Measurements from ENCODE around the gene GRM4.

The GRM4 gene

GRCh38 chr6:34082348-34082747 lies 63.5 kb downstream of the GRM4 start:
- no peaks in the 10 kb centered on the region for H3K27me3 ChIP-seq (ENCODE audit: insufficient read depth, low read length, poor library complexity, severe bottlenecking)
- no peaks in the 10 kb centered on the region for H3K36me3 ChIP-seq (ENCODE audit: insufficient read depth, low read length)
- H2AFZ ChIP-seq (ENCODE audit: low read length): no peak overlapping the region
- no peaks in the 10 kb centered on the region for H4K20me1 ChIP-seq (ENCODE audit: insufficient read depth, low read length, poor library complexity, severe bottlenecking)
- H3K9ac ChIP-seq (ENCODE audit: low read depth, low read length, poor library complexity, severe bottlenecking): peak overlapping the region; percentile 13
- H3K4me3 ChIP-seq (ENCODE audit: low read length, poor library complexity, severe bottlenecking): no peak overlapping the region
- peak overlapping the region; percentile 11 for H3K4me2 ChIP-seq (ENCODE audit: low read depth, low read length, poor library complexity, severe bottlenecking)
- TF ChIP-seq CTCF (conservative IDR thresholded peaks at IDR 0.05; ENCODE audit: low read length) (no peak), EZH2phosphoT487 (IDR thresholded peaks at IDR 0.05; ENCODE audit: borderline replicate concordance) (no peak)
- no peaks in the 10 kb centered on the region for H3K79me2 ChIP-seq (ENCODE audit: insufficient read depth, low read length)
- no peaks in the 10 kb centered on the region for H3F3A ChIP-seq (ENCODE audit: low read depth)
- no peaks in the 10 kb centered on the region for H3K9me2 ChIP-seq (replicated peaks; ENCODE audit: low read depth, low read length)
- peaks cover 11% of the 10 kb centered on the region for H3K4me1 ChIP-seq (ENCODE audit: insufficient read depth, low read length, poor library complexity, severe bottlenecking)
- no peaks in the 10 kb centered on the region for H3K9me3 ChIP-seq (ENCODE audit: insufficient read depth, low read depth, low read length)

GRCh38 chr6:34080357-34080756 lies 65.5 kb downstream of the GRM4 start:
- Histone ChIP-seq H4K20me1 (ENCODE audit: insufficient read depth, low read length, poor library complexity, severe bottlenecking) (no peaks in the 10 kb centered on the region), H3K4me1 (ENCODE audit: insufficient read depth, low read length, poor library complexity, severe bottlenecking) (peaks cover 11% of the 10 kb centered on the region), H3K9ac (ENCODE audit: low read depth, low read length, poor library complexity, severe bottlenecking) (no peak overlapping the region), H3K79me2 (ENCODE audit: insufficient read depth, low read length) (no peaks in the 10 kb centered on the region), H3K36me3 (ENCODE audit: insufficient read depth, low read length) (no peaks in the 10 kb centered on the region), H3K4me3 (ENCODE audit: low read length, poor library complexity, severe bottlenecking) (no peak overlapping the region), H3K9me2 (replicated peaks; ENCODE audit: low read depth, low read length) (no peaks in the 10 kb centered on the region), H3K9me3 (ENCODE audit: insufficient read depth, low read depth, low read length) (no peaks in the 10 kb centered on the region), H3K27me3 (ENCODE audit: insufficient read depth, low read length, poor library complexity, severe bottlenecking) (no peaks in the 10 kb centered on the region), H2AFZ (ENCODE audit: low read length) (no peak overlapping the region), H3F3A (ENCODE audit: low read depth) (no peaks in the 10 kb centered on the region), H3K4me2 (ENCODE audit: low read depth, low read length, poor library complexity, severe bottlenecking) (no peak overlapping the region)
- TF ChIP-seq EZH2phosphoT487 (IDR thresholded peaks at IDR 0.05; ENCODE audit: borderline replicate concordance): no peak
- TF ChIP-seq CTCF (conservative IDR thresholded peaks at IDR 0.05; ENCODE audit: low read length): no peak

GRCh38 chr6:34079899-34080298 lies 66.0 kb downstream of the GRM4 start:
- Histone ChIP-seq H3K79me2 (ENCODE audit: insufficient read depth, low read length) (no peaks in the 10 kb centered on the region), H3K4me1 (ENCODE audit: insufficient read depth, low read length, poor library complexity, severe bottlenecking) (peaks cover 11% of the 10 kb centered on the region), H3K4me2 (ENCODE audit: low read depth, low read length, poor library complexity, severe bottlenecking) (no peak overlapping the region)

More at GRCh38 chr6:34079899-34080298, 66.0 kb downstream of the GRM4 start:
- Histone ChIP-seq H3K4me3 (ENCODE audit: low read length, poor library complexity, severe bottlenecking) (no peak overlapping the region), H3F3A (ENCODE audit: low read depth) (no peaks in the 10 kb centered on the region), H3K9ac (ENCODE audit: low read depth, low read length, poor library complexity, severe bottlenecking) (no peak overlapping the region), H3K9me2 (replicated peaks; ENCODE audit: low read depth, low read length) (no peaks in the 10 kb centered on the region), H2AFZ (ENCODE audit: low read length) (no peak overlapping the region), H3K27me3 (ENCODE audit: insufficient read depth, low read length, poor library complexity, severe bottlenecking) (no peaks in the 10 kb centered on the region), H4K20me1 (ENCODE audit: insufficient read depth, low read length, poor library complexity, severe bottlenecking) (no peaks in the 10 kb centered on the region), H3K36me3 (ENCODE audit: insufficient read depth, low read length) (no peaks in the 10 kb centered on the region), H3K9me3 (ENCODE audit: insufficient read depth, low read depth, low read length) (no peaks in the 10 kb centered on the region)
- TF ChIP-seq EZH2phosphoT487 (IDR thresholded peaks at IDR 0.05; ENCODE audit: borderline replicate concordance) (no peak), CTCF (conservative IDR thresholded peaks at IDR 0.05; ENCODE audit: low read length) (no peak)
